Measurements from ENCODE around the gene ADARB2. TPM values are rescaled to one million over a fixed set of nuclear protein-coding genes. Genes with fewer than 3 reads are reported as not detected.
A peak's percentile ranks its signal among the peaks of the same experiment; 100 is the strongest.
"Not testable (repeated sequence)": the region's sequence is repeated elsewhere in the genome, so short reads cannot be mapped to it uniquely, and the experiment has no call there.

The ADARB2 gene
- total RNA-seq, 1 donor, result 1.1 TPM

- peak in 2 of 3 donors; percentile 32 to 43 for DNase-seq (ENCODE audit: low read depth in 2 of 3, low spot score in 2 of 3)
Measured at GRCh38 chr10:1253523-1254353, 483.6 kb downstream of the ADARB2 start.

GRCh38 chr10:1251769-1252168 is 485.6 kb downstream of the ADARB2 start:
- DNase-seq (ENCODE audit: low read depth in 2 of 3, low spot score in 2 of 3), result no peak

GRCh38 chr10:1249142-1249920 is 488.0 kb downstream of the ADARB2 start:
- DNase-seq (ENCODE audit: low read depth in 2 of 3, low spot score in 2 of 3), result no peak

- DNase-seq (ENCODE audit: low read depth in 2 of 3, low spot score in 2 of 3), result not testable (repeated sequence)
Measured at GRCh38 chr10:1248262-1248630, 489.1 kb downstream of the ADARB2 start.

GRCh38 chr10:1247598-1248261 is 489.6 kb downstream of the ADARB2 start:
- DNase-seq (ENCODE audit: low read depth in 2 of 3, low spot score in 2 of 3), result no peak

- DNase-seq (ENCODE audit: low read depth in 2 of 3, low spot score in 2 of 3), result no peak
Measured at GRCh38 chr10:1244493-1244892, 492.8 kb downstream of the ADARB2 start.

GRCh38 chr10:1243486-1244234 is 493.7 kb downstream of the ADARB2 start:
- no peak for DNase-seq (ENCODE audit: low read depth in 2 of 3, low spot score in 2 of 3)

- DNase-seq (ENCODE audit: low read depth in 2 of 3, low spot score in 2 of 3), result no peak
Measured at GRCh38 chr10:1242975-1243374, 494.4 kb downstream of the ADARB2 start.

- DNase-seq (ENCODE audit: low read depth in 2 of 3, low spot score in 2 of 3), result no peak
Measured at GRCh38 chr10:1241973-1242935, 495.1 kb downstream of the ADARB2 start.

GRCh38 chr10:1241322-1241890 is 495.9 kb downstream of the ADARB2 start:
- DNase-seq (ENCODE audit: low read depth in 2 of 3, low spot score in 2 of 3), result no peak

- peak in 1 of 3 donors; percentile 89 for DNase-seq (ENCODE audit: low read depth in 2 of 3, low spot score in 2 of 3)
Measured at GRCh38 chr10:1240341-1240775, 497.0 kb downstream of the ADARB2 start.

GRCh38 chr10:1233031-1233430 is 504.3 kb downstream of the ADARB2 start:
- no peak for DNase-seq (ENCODE audit: low read depth in 2 of 3, low spot score in 2 of 3)

- DNase-seq (ENCODE audit: low read depth in 2 of 3, low spot score in 2 of 3), result no peak
Measured at GRCh38 chr10:1232164-1232911, 505.0 kb downstream of the ADARB2 start.

- DNase-seq (ENCODE audit: low read depth in 2 of 3, low spot score in 2 of 3), result no peak
Measured at GRCh38 chr10:1230592-1231275, 506.6 kb downstream of the ADARB2 start.

- no peak for DNase-seq (ENCODE audit: low read depth in 2 of 3, low spot score in 2 of 3)
Measured at GRCh38 chr10:1230138-1230537, 507.2 kb downstream of the ADARB2 start.

GRCh38 chr10:1229574-1229973 is 507.8 kb downstream of the ADARB2 start:
- no peak for DNase-seq (ENCODE audit: low read depth in 2 of 3, low spot score in 2 of 3)

- DNase-seq (ENCODE audit: low read depth in 2 of 3, low spot score in 2 of 3), result no peak
Measured at GRCh38 chr10:1229116-1229515, 508.2 kb downstream of the ADARB2 start.

- DNase-seq (ENCODE audit: low read depth in 2 of 3, low spot score in 2 of 3), result no peak
Measured at GRCh38 chr10:1228467-1228975, 508.8 kb downstream of the ADARB2 start.

Data from hematopoietic multipotent progenitor cell (in vitro differentiated cells).